Measurements from ENCODE around the gene PCDH7.
A peak's percentile ranks its signal among the peaks of the same experiment; 100 is the strongest.

PCDH7 gene

GRCh38 chr4:30720021-30720660, at the start of gene PCDH7:
Gene PCDH7 (plus strand): TSS chr4:30720369. CDS start chr4:30721423, 1,054 bp downstream.
- DNase-seq: peak in 42 of 56 donors; percentile 4 to 76 (median 44)

GRCh38 chr4:30671926-30672448, 48.2 kb upstream of the PCDH7 start:
- DNase-seq: no peak

GRCh38 chr4:30696191-30696590, 24.0 kb upstream of the PCDH7 start:
- DNase-seq: no peak

GRCh38 chr4:30714408-30715031, 5.6 kb upstream of the PCDH7 start:
- peak in 9 of 56 donors; percentile 0 to 58 (median 6) for DNase-seq

- DNase-seq: no peak
Measured at GRCh38 chr4:30716158-30716557, 4.0 kb upstream of the PCDH7 start.

- peak in 13 of 56 donors; percentile 4 to 56 (median 40) for DNase-seq
Measured at GRCh38 chr4:30716681-30717207, 3.4 kb upstream of the PCDH7 start.

GRCh38 chr4:30717208-30718020, 2.8 kb upstream of the PCDH7 start:
- DNase-seq: peak in 54 of 56 donors; percentile 20 to 84 (median 58)

GRCh38 chr4:30718021-30718542, 2.1 kb upstream of the PCDH7 start:
- DNase-seq: peak in 50 of 56 donors; percentile 5 to 80 (median 54)

GRCh38 chr4:30718641-30719453, 1.3 kb upstream of the PCDH7 start:
- peak in 17 of 56 donors; percentile 3 to 72 (median 48) for DNase-seq

GRCh38 chr4:30719454-30720020, 632 bp upstream of the PCDH7 start:
- DNase-seq: peak in 52 of 56 donors; percentile 9 to 80 (median 52)

- DNase-seq: peak in 35 of 56 donors; percentile 1 to 69 (median 36)
Measured at GRCh38 chr4:30720661-30721184, 554 bp downstream of the PCDH7 start.

- peak in 27 of 56 donors; percentile 4 to 68 (median 37) for DNase-seq
Measured at GRCh38 chr4:30721185-30722091, 1.3 kb downstream of the PCDH7 start.

GRCh38 chr4:30722092-30722358, 1.9 kb downstream of the PCDH7 start:
- DNase-seq: peak in 3 of 56 donors; percentile 17 to 44 (median 33)

GRCh38 chr4:30722359-30723200, 2.4 kb downstream of the PCDH7 start:
- DNase-seq: peak in 10 of 56 donors; percentile 0 to 43 (median 16)

GRCh38 chr4:30723201-30723955, 3.2 kb downstream of the PCDH7 start:
- DNase-seq: peak in 6 of 56 donors; percentile 4 to 45 (median 15)

GRCh38 chr4:30724247-30724646, 4.1 kb downstream of the PCDH7 start:
- peak in 4 of 56 donors; percentile 3 to 27 (median 12) for DNase-seq

GRCh38 chr4:30725562-30725961, 5.4 kb downstream of the PCDH7 start:
- no peak for DNase-seq
